ENCODE data around the gene UGT3A1. TPM values are rescaled to one million over a fixed set of nuclear protein-coding genes. Genes with fewer than 3 reads are reported as not detected.

Gene UGT3A1
- total RNA-seq, 4 donors from 2014 or later, result 0.54 to 1.1 TPM; not detected in 2

GRCh38 chr5:36017622-36018021, 26.4 kb upstream of the UGT3A1 start:
- Histone ChIP-seq H3K9me3 (peaks cover 0 to 17% (median 2%) of the 10 kb centered on the region in 4 donors), H3K27ac (peak overlapping the region in 2 of 4 donors; percentile 53 to 79), H3K27me3 (no peaks in the 10 kb centered on the region), H3K4me3 (no peak overlapping the region), H3K36me3 (no peaks in the 10 kb centered on the region), H3K4me1 (no peaks in the 10 kb centered on the region)
- DNase-seq, result peak in 1 of 3 donors; percentile 66
- TF ChIP-seq POLR2A (IDR thresholded peaks at IDR 0.05), result no peak

- Histone ChIP-seq H3K27me3 (no peaks in the 10 kb centered on the region), H3K9me3 (peaks cover 0 to 17% (median 2%) of the 10 kb centered on the region in 4 donors), H3K4me3 (no peak overlapping the region), H3K4me1 (no peaks in the 10 kb centered on the region), H3K27ac (peak overlapping the region in 2 of 4 donors; percentile 53 to 79), H3K36me3 (no peaks in the 10 kb centered on the region)
- DNase-seq, result no peak
- TF ChIP-seq CTCF (IDR thresholded peaks at IDR 0.05) (no peak), POLR2A (IDR thresholded peaks at IDR 0.05) (no peak)
Measured at GRCh38 chr5:36017004-36017403, 25.8 kb upstream of the UGT3A1 start.

- no peaks in the 10 kb centered on the region for H3K4me1 ChIP-seq
- H3K4me3 ChIP-seq, result no peak overlapping the region
- H3K9me3 ChIP-seq, result peaks cover 0 to 21% (median 2%) of the 10 kb centered on the region in 4 donors
- H3K36me3 ChIP-seq, result no peaks in the 10 kb centered on the region
- no peak overlapping the region for H3K27ac ChIP-seq
- no peak for DNase-seq
- H3K27me3 ChIP-seq, result no peaks in the 10 kb centered on the region
- TF ChIP-seq CTCF (IDR thresholded peaks at IDR 0.05) (no peak), POLR2A (IDR thresholded peaks at IDR 0.05) (no peak)
Measured at GRCh38 chr5:36013182-36013581, 22.0 kb upstream of the UGT3A1 start.

GRCh38 chr5:36009698-36010097, 18.5 kb upstream of the UGT3A1 start:
- H3K4me3 ChIP-seq, result no peak overlapping the region
- peaks cover 0 to 9% (median 0%) of the 10 kb centered on the region in 4 donors for H3K4me1 ChIP-seq
- H3K9me3 ChIP-seq, result peaks cover 0 to 12% (median 2%) of the 10 kb centered on the region in 4 donors
- H3K27me3 ChIP-seq, result no peaks in the 10 kb centered on the region
- DNase-seq, result no peak
- TF ChIP-seq CTCF (IDR thresholded peaks at IDR 0.05), result no peak
- TF ChIP-seq POLR2A (IDR thresholded peaks at IDR 0.05), result no peak
- no peak overlapping the region for H3K27ac ChIP-seq
- no peaks in the 10 kb centered on the region for H3K36me3 ChIP-seq

GRCh38 chr5:36007366-36007765, 16.2 kb upstream of the UGT3A1 start:
- H3K4me3 ChIP-seq, result no peak overlapping the region
- H3K9me3 ChIP-seq, result peaks cover 0 to 4% (median 0%) of the 10 kb centered on the region in 4 donors
- H3K36me3 ChIP-seq, result no peaks in the 10 kb centered on the region
- TF ChIP-seq CTCF (IDR thresholded peaks at IDR 0.05), result no peak
- no peak for TF ChIP-seq POLR2A (IDR thresholded peaks at IDR 0.05)
- no peaks in the 10 kb centered on the region for H3K27me3 ChIP-seq
- no peak overlapping the region for H3K27ac ChIP-seq
- DNase-seq, result no peak
- H3K4me1 ChIP-seq, result peaks cover 0 to 9% (median 0%) of the 10 kb centered on the region in 4 donors

- H3K4me1 ChIP-seq, result peaks cover 0 to 9% (median 0%) of the 10 kb centered on the region in 4 donors
- H3K4me3 ChIP-seq, result no peak overlapping the region
- H3K27me3 ChIP-seq, result no peaks in the 10 kb centered on the region
- TF ChIP-seq CTCF (IDR thresholded peaks at IDR 0.05), result no peak
- DNase-seq, result no peak
- H3K27ac ChIP-seq, result peak overlapping the region in 1 of 4 donors; percentile 61
- peaks cover 0 to 4% (median 0%) of the 10 kb centered on the region in 4 donors for H3K9me3 ChIP-seq
- no peaks in the 10 kb centered on the region for H3K36me3 ChIP-seq
Measured at GRCh38 chr5:36006163-36006562, 15.0 kb upstream of the UGT3A1 start.

Measured in Peyer's patch (tissue), 4 donors.